ENCODE measurements around the gene ASZ1. TPM values are rescaled to one million over a fixed set of nuclear protein-coding genes. Genes with fewer than 3 reads are reported as not detected.

ASZ1 gene
- total RNA-seq, 2 experiments from 2014 or later, result not detected

- H3K4me3 Mint-ChIP-seq, result no peak overlapping the region
- no peaks in the 10 kb centered on the region for H3K4me1 Mint-ChIP-seq (ENCODE audit: low read depth)
- TF ChIP-seq CTCF (IDR thresholded peaks at IDR 0.05), result no peak
- H3K27me3 Mint-ChIP-seq, result no peaks in the 10 kb centered on the region
- CTCF ChIA-PET, result no interaction called here
- intact Hi-C loops (cut with micrococcal nuclease), result no loop called here
- no peak overlapping the region for H3K27ac Mint-ChIP-seq
- H3K9me3 Mint-ChIP-seq, result no peaks in the 10 kb centered on the region
- no peak for DNase-seq
- no peaks in the 10 kb centered on the region for H3K36me3 Mint-ChIP-seq (ENCODE audit: low read depth)
- POLR2A ChIA-PET, result no interaction called here
- ATAC-seq, result no peak
Observed at GRCh38 chr7:117364339-117365080, 62.8 kb downstream of the ASZ1 start.

DNA sequence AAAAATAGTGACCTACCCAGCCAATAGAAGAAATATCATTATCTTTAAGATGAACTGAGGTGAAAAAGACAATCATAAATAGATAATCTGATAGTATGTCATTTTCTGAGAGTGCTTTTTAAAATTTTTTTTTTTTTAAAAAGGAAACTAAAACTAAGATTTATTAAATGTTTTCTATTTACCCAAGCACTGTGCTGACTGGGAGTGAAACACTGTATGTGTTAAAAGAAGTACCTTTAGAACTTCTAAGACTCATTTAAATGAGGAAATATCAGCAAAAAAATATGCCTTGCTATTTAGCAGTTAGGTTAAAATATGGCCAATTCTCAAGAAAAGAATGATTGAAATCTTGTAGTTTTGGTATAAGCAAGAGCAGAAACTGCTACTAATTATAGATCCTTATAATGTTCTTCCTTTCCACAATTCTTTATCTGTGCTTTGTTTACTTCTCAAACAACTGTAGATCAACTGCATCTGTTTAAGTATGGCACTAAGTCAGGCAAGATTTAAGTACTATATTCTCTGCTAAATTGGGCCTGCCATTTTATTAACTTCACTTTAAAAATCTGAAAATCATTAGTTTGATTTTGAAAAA is 64.9 kb downstream of the ASZ1 start:
- Mint-ChIP-seq H3K4me3 (no peak overlapping the region), H3K27me3 (no peaks in the 10 kb centered on the region), H3K36me3 (ENCODE audit: low read depth) (no peaks in the 10 kb centered on the region), H3K9me3 (no peaks in the 10 kb centered on the region), H3K4me1 (ENCODE audit: low read depth) (no peaks in the 10 kb centered on the region), H3K27ac (no peak overlapping the region)
- ATAC-seq, result no peak
- intact Hi-C loops (cut with micrococcal nuclease), result no loop called here
- DNase-seq, result no peak
- POLR2A ChIA-PET, result no interaction called here
- CTCF ChIA-PET, result no interaction called here
- TF ChIP-seq CTCF (IDR thresholded peaks at IDR 0.05), result no peak

GRCh38 chr7:117350027-117350426 is 77.3 kb downstream of the ASZ1 start:
- no peak for TF ChIP-seq CTCF (IDR thresholded peaks at IDR 0.05)
- Mint-ChIP-seq H3K27me3 (peaks cover 5% of the 10 kb centered on the region), H3K4me1 (ENCODE audit: low read depth) (no peaks in the 10 kb centered on the region), H3K9me3 (no peaks in the 10 kb centered on the region), H3K4me3 (no peak overlapping the region), H3K36me3 (ENCODE audit: low read depth) (no peaks in the 10 kb centered on the region), H3K27ac (no peak overlapping the region)
- POLR2A ChIA-PET, result no interaction called here
- intact Hi-C loops (cut with micrococcal nuclease), result no loop called here
- DNase-seq (no peak), ATAC-seq (no peak)
- CTCF ChIA-PET, result no interaction called here

GRCh38 chr7:117349570-117349969 is 77.7 kb downstream of the ASZ1 start:
- Mint-ChIP-seq H3K36me3 (ENCODE audit: low read depth) (no peaks in the 10 kb centered on the region), H3K27ac (no peak overlapping the region), H3K4me1 (ENCODE audit: low read depth) (no peaks in the 10 kb centered on the region), H3K9me3 (no peaks in the 10 kb centered on the region), H3K27me3 (peaks cover 5% of the 10 kb centered on the region), H3K4me3 (no peak overlapping the region)
- TF ChIP-seq CTCF (IDR thresholded peaks at IDR 0.05), result no peak
- ATAC-seq, result no peak
- intact Hi-C loops (cut with micrococcal nuclease), result no loop called here
- POLR2A ChIA-PET, result no interaction called here
- no peak for DNase-seq
- CTCF ChIA-PET, result no interaction called here

GRCh38 chr7:117347962-117348672 is 79.2 kb downstream of the ASZ1 start:
- Mint-ChIP-seq H3K27ac (no peak overlapping the region), H3K27me3 (peaks cover 5% of the 10 kb centered on the region), H3K4me1 (ENCODE audit: low read depth) (no peaks in the 10 kb centered on the region), H3K4me3 (no peak overlapping the region), H3K9me3 (no peaks in the 10 kb centered on the region), H3K36me3 (ENCODE audit: low read depth) (no peaks in the 10 kb centered on the region)
- no peak for DNase-seq
- ATAC-seq, result no peak
- POLR2A ChIA-PET, result interaction anchor here (0.6 kb wide), 1 partner anchor 43 kb away, joined by 3 read pairs; no protein-coding TSS in a partner anchor
- TF ChIP-seq CTCF (IDR thresholded peaks at IDR 0.05), result no peak
- CTCF ChIA-PET, result no interaction called here
- intact Hi-C loops (cut with micrococcal nuclease), result no loop called here
